ENCODE results near the gene COX20. TPM values are rescaled to one million over a fixed set of nuclear protein-coding genes. Genes with fewer than 3 reads are reported as not detected.

Gene COX20
- total RNA-seq, 1 donor from 2014 or later = 30.2 TPM

DNA sequence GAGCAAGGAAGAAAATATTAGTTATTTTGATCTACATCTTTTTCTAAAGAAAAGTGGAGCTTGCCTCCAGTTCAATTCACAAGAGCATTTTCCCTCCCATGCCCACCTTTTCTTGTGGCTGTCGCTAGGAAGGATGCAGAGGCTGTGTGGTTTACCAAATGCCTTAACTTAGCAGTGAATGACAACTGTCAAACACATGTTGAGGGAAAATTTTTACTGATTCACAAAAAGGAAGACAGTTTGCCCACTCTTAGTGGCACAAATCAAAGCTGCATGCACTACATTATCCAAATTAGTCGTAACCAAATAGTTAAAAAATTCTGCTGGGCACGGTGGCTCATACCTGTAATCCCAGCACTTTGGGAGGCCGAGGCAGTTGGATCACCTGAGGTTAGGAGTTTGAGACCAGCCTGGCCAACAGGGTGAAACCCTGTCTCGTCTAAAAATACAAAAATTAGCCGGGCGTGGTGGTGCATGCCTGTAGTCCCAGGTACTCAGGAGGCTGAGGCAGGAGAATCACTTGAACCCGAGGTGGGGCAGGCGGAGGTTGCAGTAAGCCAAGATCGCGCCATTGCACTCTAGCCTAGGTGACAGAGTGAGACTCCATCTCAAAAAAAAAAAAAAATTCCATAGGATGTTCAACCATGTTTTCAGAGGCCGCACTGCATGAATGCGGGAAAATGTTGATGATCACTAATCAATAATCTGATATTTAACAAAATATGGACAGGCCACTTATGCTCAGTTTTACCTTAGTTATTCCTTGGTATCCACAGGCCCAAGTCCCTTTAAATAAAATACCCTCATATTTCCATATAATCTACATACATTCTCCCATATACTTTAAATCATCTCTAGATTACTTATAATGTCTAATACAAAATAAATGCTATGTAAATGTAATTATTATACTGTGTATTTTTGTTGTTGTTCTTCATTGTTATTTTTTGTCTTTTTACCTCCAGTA is 9.0 kb downstream of the COX20 start:
- Histone ChIP-seq H3K36me3 (ENCODE audit: control insufficient read depth, insufficient read depth, low read length) (peaks cover 1% of the 10 kb centered on the region), H3K4me3 (ENCODE audit: low read depth, low read length) (no peak overlapping the region), H3K27me3 (ENCODE audit: control insufficient read depth, insufficient read depth, low read length) (no peaks in the 10 kb centered on the region)
- no peak for TF ChIP-seq CTCF (IDR thresholded peaks at IDR 0.05; ENCODE audit: insufficient read depth, low read length, poor library complexity, severe bottlenecking)
- no peak for DNase-seq (ENCODE audit: low read depth)

- Histone ChIP-seq H3K27me3 (ENCODE audit: control insufficient read depth, insufficient read depth, low read length) (no peaks in the 10 kb centered on the region), H3K4me3 (ENCODE audit: low read depth, low read length) (no peak overlapping the region), H3K36me3 (ENCODE audit: control insufficient read depth, insufficient read depth, low read length) (peaks cover 1% of the 10 kb centered on the region)
- DNase-seq (ENCODE audit: low read depth) = no peak
- no peak for TF ChIP-seq CTCF (IDR thresholded peaks at IDR 0.05; ENCODE audit: insufficient read depth, low read length, poor library complexity, severe bottlenecking)
Measured at GRCh38 chr1:244846653-244847052, 11.2 kb downstream of the COX20 start.

DNA sequence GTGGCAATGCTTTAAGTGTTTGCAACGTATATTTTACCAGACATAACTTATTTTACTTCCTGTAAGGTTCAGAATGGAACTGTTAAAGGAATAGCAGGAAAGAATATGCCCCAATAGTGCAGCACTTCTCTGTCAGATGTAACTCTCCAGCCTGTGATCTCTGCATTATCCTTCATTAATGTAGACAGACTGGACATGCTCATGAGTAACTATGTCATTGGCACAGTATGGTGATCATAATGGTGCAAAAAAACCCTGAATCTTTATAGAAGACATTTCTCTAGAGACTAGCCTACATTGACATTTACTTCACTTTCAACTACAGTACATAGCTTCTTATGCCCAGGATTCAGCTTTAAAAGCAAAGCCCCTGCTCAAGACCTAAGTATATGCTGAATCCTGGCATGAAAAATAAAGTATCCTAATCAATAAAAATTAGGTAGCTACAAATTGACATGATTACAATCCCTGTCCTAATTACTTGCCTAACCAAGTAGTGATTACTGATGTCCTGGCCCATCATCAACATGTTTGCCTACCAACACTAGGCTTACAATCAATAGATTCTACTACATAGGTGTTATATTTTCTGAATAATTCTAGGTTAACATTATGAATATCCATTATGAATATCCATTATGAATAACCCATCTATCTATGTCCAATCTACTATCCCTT is 13.9 kb downstream of the COX20 start:
- no peak for TF ChIP-seq CTCF (IDR thresholded peaks at IDR 0.05; ENCODE audit: insufficient read depth, low read length, poor library complexity, severe bottlenecking)
- Histone ChIP-seq H3K36me3 (ENCODE audit: control insufficient read depth, insufficient read depth, low read length) (no peaks in the 10 kb centered on the region), H3K27me3 (ENCODE audit: control insufficient read depth, insufficient read depth, low read length) (no peaks in the 10 kb centered on the region), H3K4me3 (ENCODE audit: low read depth, low read length) (no peak overlapping the region)
- DNase-seq (ENCODE audit: low read depth) = no peak

DNA sequence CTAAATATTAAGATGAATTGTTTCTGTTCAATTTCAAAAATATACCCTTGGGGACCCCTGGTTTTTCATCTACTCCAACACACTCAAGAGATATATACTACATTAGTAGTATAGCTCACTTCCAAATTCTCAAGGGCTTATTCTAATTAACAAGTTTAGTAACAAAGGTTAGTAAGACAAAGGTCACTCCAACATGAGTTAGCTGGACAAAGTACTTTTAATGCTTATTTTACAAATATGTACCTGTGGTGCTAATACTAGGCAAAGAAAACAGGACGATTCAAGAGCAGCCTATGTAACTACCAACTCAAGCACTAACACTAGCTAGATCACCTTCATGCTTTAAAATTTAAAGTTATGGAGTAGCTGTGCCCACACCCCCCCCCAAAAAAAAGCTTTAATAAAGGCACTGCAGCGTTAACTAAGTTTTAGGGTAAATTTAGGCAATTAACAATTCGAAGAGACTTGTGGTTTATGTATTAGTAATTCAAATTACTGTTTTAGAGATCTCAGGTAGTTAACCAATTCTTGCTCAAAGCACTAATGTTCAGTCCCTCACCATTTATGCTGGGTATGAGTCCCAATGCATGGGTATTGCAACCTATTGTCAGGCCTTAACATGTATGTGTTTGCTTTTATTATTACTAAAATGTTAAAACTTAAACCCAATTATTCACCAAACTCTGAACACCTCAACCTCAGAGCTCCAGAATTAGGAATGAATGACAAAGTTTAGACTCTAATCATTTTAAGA is 14.8 kb downstream of the COX20 start:
- DNase-seq (ENCODE audit: low read depth) = no peak
- Histone ChIP-seq H3K27me3 (ENCODE audit: control insufficient read depth, insufficient read depth, low read length) (no peaks in the 10 kb centered on the region), H3K4me3 (ENCODE audit: low read depth, low read length) (no peak overlapping the region), H3K36me3 (ENCODE audit: control insufficient read depth, insufficient read depth, low read length) (no peaks in the 10 kb centered on the region)
- no peak for TF ChIP-seq CTCF (IDR thresholded peaks at IDR 0.05; ENCODE audit: insufficient read depth, low read length, poor library complexity, severe bottlenecking)

DNA sequence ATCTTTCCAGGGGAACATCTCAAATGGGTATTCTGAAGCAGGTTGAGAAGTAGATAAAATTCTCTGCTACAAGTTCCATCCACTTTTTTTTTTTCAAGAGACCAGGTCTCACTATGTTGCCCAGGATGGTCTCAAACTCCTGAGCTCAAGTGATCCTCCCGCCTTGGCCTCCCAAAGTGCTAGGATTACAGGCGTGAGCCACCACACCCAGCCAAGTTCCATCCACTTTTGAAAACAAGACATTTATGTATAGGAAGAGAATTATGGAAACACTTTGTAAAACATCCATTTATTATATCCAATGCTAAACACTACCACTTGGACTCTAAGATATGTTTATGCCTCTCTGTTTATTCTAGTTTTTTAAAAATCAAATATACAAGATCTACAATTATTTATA is 15.4 kb downstream of the COX20 start:
- Histone ChIP-seq H3K4me3 (ENCODE audit: low read depth, low read length) (no peak overlapping the region), H3K27me3 (ENCODE audit: control insufficient read depth, insufficient read depth, low read length) (no peaks in the 10 kb centered on the region), H3K36me3 (ENCODE audit: control insufficient read depth, insufficient read depth, low read length) (no peaks in the 10 kb centered on the region)
- no peak for DNase-seq (ENCODE audit: low read depth)
- TF ChIP-seq CTCF (IDR thresholded peaks at IDR 0.05; ENCODE audit: insufficient read depth, low read length, poor library complexity, severe bottlenecking) = no peak
